HG03039 (cell line): ENCODE data around the gene LGR5.

ENCODE experiments used
- ATAC-seq: cut with Tn5 transposase; IDR thresholded peaks from one replicate; pipeline ENCODE4 v1.9.1; 2021; ENCODE audit warnings: mild to moderate bottlenecking, moderate library complexity; ENCODE audit not compliant: unreplicated experiment

The LGR5 gene, protein sequence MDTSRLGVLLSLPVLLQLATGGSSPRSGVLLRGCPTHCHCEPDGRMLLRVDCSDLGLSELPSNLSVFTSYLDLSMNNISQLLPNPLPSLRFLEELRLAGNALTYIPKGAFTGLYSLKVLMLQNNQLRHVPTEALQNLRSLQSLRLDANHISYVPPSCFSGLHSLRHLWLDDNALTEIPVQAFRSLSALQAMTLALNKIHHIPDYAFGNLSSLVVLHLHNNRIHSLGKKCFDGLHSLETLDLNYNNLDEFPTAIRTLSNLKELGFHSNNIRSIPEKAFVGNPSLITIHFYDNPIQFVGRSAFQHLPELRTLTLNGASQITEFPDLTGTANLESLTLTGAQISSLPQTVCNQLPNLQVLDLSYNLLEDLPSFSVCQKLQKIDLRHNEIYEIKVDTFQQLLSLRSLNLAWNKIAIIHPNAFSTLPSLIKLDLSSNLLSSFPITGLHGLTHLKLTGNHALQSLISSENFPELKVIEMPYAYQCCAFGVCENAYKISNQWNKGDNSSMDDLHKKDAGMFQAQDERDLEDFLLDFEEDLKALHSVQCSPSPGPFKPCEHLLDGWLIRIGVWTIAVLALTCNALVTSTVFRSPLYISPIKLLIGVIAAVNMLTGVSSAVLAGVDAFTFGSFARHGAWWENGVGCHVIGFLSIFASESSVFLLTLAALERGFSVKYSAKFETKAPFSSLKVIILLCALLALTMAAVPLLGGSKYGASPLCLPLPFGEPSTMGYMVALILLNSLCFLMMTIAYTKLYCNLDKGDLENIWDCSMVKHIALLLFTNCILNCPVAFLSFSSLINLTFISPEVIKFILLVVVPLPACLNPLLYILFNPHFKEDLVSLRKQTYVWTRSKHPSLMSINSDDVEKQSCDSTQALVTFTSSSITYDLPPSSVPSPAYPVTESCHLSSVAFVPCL

DNA sequence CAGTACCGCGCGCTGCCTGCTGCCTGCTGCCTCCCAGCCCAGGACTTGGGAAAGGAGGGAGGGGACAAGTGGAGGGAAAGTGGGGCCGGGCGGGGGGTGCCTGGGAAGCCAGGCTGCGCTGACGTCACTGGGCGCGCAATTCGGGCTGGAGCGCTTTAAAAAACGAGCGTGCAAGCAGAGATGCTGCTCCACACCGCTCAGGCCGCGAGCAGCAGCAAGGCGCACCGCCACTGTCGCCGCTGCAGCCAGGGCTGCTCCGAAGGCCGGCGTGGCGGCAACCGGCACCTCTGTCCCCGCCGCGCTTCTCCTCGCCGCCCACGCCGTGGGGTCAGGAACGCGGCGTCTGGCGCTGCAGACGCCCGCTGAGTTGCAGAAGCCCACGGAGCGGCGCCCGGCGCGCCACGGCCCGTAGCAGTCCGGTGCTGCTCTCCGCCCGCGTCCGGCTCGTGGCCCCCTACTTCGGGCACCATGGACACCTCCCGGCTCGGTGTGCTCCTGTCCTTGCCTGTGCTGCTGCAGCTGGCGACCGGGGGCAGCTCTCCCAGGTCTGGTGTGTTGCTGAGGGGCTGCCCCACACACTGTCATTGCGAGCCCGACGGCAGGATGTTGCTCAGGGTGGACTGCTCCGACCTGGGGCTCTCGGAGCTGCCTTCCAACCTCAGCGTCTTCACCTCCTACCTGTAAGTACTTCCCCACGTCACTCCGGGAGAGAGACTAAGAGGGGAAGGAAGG is at the start of gene LGR5:
Gene LGR5 (plus strand): TSS at position 186 of the 732 bp plus-strand sequence. CDS start 283 bp downstream, at position 469.
- ATAC-seq: no peak

GRCh38 chr12:71392521-71393145 is 47.0 kb upstream of the LGR5 start:
- peak; percentile 94 for ATAC-seq

DNA sequence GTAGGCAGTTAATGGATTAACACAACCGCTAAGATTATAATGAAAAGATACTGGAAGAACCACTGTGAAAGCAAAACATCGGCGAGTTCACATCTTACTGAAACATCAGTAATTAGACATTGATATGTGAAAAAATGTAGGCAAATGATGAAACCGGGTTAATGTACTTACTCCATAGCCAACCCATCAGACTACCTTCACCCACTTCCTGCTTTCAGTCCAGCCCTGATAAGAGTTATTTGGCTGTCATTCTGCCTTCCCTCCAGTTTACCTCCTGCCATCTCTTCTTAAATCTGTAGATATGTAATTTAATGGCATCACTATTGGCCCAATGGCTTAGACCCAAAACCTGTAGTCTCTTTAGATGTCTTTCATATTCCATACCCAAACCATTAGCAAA is 46.0 kb upstream of the LGR5 start:
- ATAC-seq: no peak

- no peak for ATAC-seq
Measured at GRCh38 chr12:71397433-71397954, 42.1 kb upstream of the LGR5 start.

DNA sequence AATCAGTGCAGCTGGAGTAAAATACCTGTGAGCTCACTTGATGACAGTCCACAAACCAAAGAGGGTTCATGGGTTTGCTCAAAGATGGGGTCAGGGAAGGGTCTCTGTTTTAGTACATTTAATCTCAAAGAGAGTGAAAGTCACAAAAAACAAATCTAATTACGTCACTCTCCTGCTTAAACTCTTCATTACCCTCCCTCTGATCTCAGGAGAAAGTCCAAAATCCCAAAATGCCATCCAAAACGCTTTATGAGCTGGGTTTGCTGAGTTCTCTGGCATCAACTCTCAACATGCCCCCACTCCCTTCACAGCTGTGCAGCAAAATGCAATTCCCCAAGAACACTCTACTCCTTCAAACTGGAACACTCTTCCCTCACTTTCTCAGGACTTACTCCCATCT is 40.4 kb upstream of the LGR5 start:
- ATAC-seq: no peak

DNA sequence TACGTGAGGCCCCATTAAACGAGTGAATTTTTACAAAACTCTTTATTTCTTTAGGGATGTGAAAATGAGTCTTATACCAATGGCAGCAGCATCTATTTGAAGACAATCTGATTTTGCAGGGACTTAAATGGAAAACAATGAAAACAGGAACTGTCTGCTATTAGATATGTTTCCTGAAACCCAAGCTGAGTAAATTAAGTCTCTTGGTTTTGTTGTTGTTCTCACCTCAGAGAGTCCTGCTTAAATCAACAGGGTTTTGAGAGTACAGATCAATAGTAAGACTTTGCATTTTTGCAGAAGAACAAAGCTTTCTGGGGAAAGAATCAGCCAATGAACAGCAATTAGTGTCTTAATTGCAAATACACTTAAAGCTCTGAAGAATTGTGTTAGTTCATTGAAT is 39.1 kb upstream of the LGR5 start:
- ATAC-seq: no peak

- ATAC-seq: no peak
Measured at GRCh38 chr12:71405884-71406283, 33.7 kb upstream of the LGR5 start.

- ATAC-seq: no peak
Measured at GRCh38 chr12:71407732-71408131, 31.9 kb upstream of the LGR5 start.

- ATAC-seq: no peak
Measured at GRCh38 chr12:71410844-71411243, 28.8 kb upstream of the LGR5 start.

DNA sequence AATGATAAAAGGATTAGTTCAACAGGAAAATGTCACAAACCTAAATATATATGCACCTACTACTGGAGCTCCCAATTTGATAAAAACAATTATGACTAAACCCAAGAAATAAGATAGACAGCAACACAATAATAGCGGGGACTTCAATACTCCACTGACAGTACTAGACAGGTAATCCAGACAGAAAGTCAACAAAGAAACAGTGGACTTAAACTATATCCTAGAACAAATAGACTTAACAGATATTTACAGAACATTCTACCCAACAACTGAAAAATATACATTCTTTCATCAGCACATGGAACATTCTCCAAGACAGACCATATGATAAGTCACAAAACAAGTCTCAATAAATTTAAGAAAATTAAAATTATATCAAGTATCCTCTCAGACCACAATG is 28.0 kb upstream of the LGR5 start:
- no peak for ATAC-seq

GRCh38 chr12:71415336-71416231 is 24.0 kb upstream of the LGR5 start:
- peak; percentile 81 for ATAC-seq

DNA sequence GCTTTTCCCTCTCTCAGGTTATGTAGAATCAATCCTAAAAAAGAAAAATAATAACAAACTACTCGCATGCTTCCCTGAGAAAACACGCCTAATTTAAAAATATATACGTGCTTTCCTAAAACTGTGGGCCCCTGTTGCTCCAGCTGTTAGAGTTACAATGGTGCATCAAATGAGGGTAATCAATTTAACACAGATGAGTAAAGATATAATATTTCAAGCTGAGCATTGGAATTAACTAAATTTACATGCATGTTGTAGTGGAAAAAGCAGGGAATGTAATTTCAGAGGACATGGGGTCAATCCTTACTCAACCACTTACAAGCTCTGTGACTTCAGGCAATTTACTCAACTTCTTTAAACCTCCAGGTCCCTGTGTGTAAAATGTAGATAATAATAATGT is 22.4 kb upstream of the LGR5 start:
- no peak for ATAC-seq

- ATAC-seq: no peak
Measured at GRCh38 chr12:71420775-71421406, 18.7 kb upstream of the LGR5 start.

DNA sequence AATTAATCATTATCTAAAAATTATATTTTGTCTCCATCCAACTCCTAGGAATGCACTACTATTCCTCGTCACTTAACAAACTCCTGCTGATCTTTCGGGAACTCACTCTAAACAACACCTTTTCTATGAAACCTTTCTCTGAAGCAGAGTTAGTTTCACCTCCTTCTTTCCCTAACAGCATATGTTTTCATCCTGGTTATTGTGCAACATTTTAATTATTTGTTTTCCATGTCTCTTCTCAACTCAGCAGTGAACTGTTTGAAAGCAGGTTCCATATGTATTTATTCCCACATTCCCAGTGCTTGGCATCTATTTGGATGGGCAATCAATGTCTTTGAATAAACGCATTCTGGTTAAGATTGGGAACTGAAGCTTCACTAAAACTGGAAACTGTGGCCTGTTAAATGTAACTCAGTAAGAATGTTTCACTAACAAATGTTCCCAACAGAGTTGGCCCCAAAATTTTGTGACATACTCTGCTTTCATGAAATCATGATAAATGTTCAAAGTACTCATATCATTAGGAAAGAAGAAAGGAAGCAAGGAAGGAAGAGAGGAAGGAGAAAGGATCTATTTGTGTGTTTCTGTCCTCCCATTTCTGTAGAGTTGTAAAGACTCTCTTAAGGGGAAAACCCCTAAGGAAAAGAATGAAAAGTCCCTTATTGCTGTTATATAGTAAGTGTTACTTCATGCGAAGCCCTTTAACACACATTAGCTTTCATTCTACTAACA is 13.9 kb upstream of the LGR5 start:
- no peak for ATAC-seq

- ATAC-seq: no peak
Measured at GRCh38 chr12:71426300-71427047, 13.1 kb upstream of the LGR5 start.

DNA sequence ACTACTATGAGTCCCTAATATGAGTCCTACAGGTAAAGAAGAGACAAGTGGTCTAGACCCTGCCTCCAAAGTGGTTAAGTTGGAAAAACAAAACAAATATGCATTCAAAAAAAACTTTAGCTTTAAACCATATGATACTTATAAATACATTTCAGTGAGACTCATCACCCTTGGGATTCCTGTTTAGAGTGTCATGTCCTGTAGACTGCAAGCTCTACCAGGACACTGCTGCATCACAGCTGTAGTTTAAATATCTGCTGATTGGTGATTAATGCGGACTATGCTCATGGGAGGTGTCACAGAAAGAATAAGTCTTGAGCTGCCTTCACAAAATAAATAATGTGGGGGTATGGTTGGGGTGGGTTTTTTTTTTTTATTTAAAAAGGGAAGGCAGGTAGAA is 8.8 kb upstream of the LGR5 start:
- no peak for ATAC-seq

DNA sequence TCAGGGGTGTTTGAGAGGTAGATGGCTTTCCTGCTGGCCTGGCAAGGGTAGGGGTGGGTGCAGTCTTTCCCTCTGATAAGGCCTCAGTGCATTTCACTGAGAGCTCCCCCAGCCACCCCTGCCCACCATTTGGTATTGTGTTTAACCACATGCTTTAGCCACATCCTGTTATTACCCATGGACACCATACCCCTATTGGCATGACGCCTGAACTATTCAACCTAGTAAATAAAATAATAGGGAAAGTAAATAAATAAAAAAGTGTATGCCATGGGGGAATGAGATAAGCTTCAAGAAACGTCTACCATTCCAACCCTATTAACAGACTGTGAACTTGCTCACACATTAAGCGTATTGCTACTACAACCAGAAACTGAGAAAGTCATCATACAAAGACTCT is 7.6 kb upstream of the LGR5 start:
- no peak for ATAC-seq

GRCh38 chr12:71432936-71433335 is 6.7 kb upstream of the LGR5 start:
- ATAC-seq: no peak
